Measurements from ENCODE around the gene SH2D7. TPM values are rescaled to one million over a fixed set of nuclear protein-coding genes. Genes with fewer than 3 reads are reported as not detected.

SH2D7 gene
- total RNA-seq, 1 experiment from 2014 or later, result not detected

GRCh38 chr15:78052001-78052401, 40.4 kb upstream of the SH2D7 start:
- Mint-ChIP-seq H3K4me1 (peaks cover 28 to 33% of the 10 kb centered on the region in 2 experiments), H3K27ac (peak overlapping the region in 1 of 3 experiments; percentile 59; a peak in 2 of 7 replicates), H3K9me3 (no peaks in the 10 kb centered on the region), H3K27me3 (ENCODE audit: low read depth) (no peaks in the 10 kb centered on the region; the same call in 1 of the 2 replicates), H3K4me3 (no peak overlapping the region), H3K36me3 (ENCODE audit: insufficient read depth in 1 of 3, low read depth in 3 of 3) (no peaks in the 10 kb centered on the region)
- Histone ChIP-seq H3K79me1 (ENCODE audit: insufficient read depth, low read depth, low read length, poor library complexity, severe bottlenecking) (no peaks in the 10 kb centered on the region), H3K23me2 (ENCODE audit: insufficient read length, low read depth, low read length, poor library complexity, severe bottlenecking) (no peaks in the 10 kb centered on the region), H2BK20ac (ENCODE audit: low read depth, low read length, poor library complexity, severe bottlenecking) (no peak overlapping the region), H3K9me3 (ENCODE audit: control insufficient read depth, low read depth, low read length) (no peaks in the 10 kb centered on the region), H3K27ac (ENCODE audit: insufficient read length, low read depth, low read length) (no peak overlapping the region), H3T11ph (ENCODE audit: low read length) (no peak overlapping the region), H3K4me2 (ENCODE audit: insufficient read depth, insufficient read length, low read length) (no peak overlapping the region), H2BK120ac (ENCODE audit: low read depth, low read length, poor library complexity, severe bottlenecking) (no peak overlapping the region), H3K27me3 (ENCODE audit: insufficient read depth, low read length) (no peaks in the 10 kb centered on the region), H4K91ac (ENCODE audit: insufficient read length, low read depth, low read length) (no peak overlapping the region), H2BK15ac (ENCODE audit: low read depth, low read length) (no peak overlapping the region), H3K9ac (ENCODE audit: extremely low read depth, insufficient read length, low read length) (no peak overlapping the region), H3K18ac (ENCODE audit: insufficient read length, low read depth, low read length) (no peak overlapping the region), H2AFZ (ENCODE audit: low read length) (no peak overlapping the region), H3K14ac (ENCODE audit: insufficient read depth, low read length) (no peak overlapping the region), H3K4me1 (ENCODE audit: insufficient read depth, low read length) (no peaks in the 10 kb centered on the region; the same call in 1 of the 2 replicates), H4K20me1 (ENCODE audit: control insufficient read depth, insufficient read depth, insufficient read length) (no peaks in the 10 kb centered on the region), H4K5ac (ENCODE audit: insufficient read length, low read depth, low read length) (no peak overlapping the region), H2BK12ac (ENCODE audit: insufficient read length, low read depth, low read length) (no peak overlapping the region), H3K79me2 (ENCODE audit: insufficient read depth, low read length) (no peaks in the 10 kb centered on the region), H4K8ac (replicated peaks; ENCODE audit: insufficient read length, low read depth, low read length) (no peak overlapping the region), H3K23ac (ENCODE audit: insufficient read length, low read depth, low read length) (no peak overlapping the region), H2AK5ac (ENCODE audit: insufficient read length, low read length) (no peak overlapping the region), H2BK5ac (ENCODE audit: insufficient read length, low read length) (no peak overlapping the region), H3K4ac (ENCODE audit: low read depth, low read length) (no peak overlapping the region), H3K56ac (ENCODE audit: insufficient read length, low read depth, low read length) (no peak overlapping the region)
- DNase-seq, result no peak
- no peak for TF ChIP-seq CTCF (conservative IDR thresholded peaks at IDR 0.05)
